RWPE1 (cell line): ENCODE data around the gene SUPT20H.
A peak's percentile ranks its signal among the peaks of the same experiment; 100 is the strongest.

ENCODE experiments used
- CTCF ChIA-PET: fragments of 350-600 bp; sonication (Branson Sonifier 250); formaldehyde crosslinking; extraction: SDS; loops from one replicate; lab custom pipeline; 2021; lab: Yijun Ruan, JAX
- POLR2A ChIA-PET: fragments of 400-600 bp; formaldehyde crosslinking; extraction: SDS; loops from one replicate; lab custom pipeline; 2020; ENCODE audit warnings: antibody characterized with exemption; ENCODE audit not compliant: low non-redundant PET; lab: Yijun Ruan, JAX
- DNase-seq: peaks from one replicate; pipeline ENCODE4 v3.0.0; 2012; ENCODE audit warnings: low spot score
- H3K27ac ChIP-seq: fragments of 450-650 bp; 2 replicates; pipeline ENCODE4 v1.5.1; 2017
- TF ChIP-seq, protein P1 (sequence below): fragments of 450-650 bp; conservative IDR thresholded peaks from 2 replicates; pipeline ENCODE4 v1.5.1; 2017; ENCODE audit warnings: low read depth, mild to moderate bottlenecking

The SUPT20H gene

GRCh38 chr13:37074703-37075102, 15.2 kb upstream of the SUPT20H start:
- TF ChIP-seq, protein P1, sequence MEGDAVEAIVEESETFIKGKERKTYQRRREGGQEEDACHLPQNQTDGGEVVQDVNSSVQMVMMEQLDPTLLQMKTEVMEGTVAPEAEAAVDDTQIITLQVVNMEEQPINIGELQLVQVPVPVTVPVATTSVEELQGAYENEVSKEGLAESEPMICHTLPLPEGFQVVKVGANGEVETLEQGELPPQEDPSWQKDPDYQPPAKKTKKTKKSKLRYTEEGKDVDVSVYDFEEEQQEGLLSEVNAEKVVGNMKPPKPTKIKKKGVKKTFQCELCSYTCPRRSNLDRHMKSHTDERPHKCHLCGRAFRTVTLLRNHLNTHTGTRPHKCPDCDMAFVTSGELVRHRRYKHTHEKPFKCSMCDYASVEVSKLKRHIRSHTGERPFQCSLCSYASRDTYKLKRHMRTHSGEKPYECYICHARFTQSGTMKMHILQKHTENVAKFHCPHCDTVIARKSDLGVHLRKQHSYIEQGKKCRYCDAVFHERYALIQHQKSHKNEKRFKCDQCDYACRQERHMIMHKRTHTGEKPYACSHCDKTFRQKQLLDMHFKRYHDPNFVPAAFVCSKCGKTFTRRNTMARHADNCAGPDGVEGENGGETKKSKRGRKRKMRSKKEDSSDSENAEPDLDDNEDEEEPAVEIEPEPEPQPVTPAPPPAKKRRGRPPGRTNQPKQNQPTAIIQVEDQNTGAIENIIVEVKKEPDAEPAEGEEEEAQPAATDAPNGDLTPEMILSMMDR, result peak; percentile 59
- ChIA-PET CTCF (no interaction called here), POLR2A (no interaction called here)
- H3K27ac ChIP-seq, result no peak overlapping the region
- DNase-seq, result peak; percentile 14

- no peak overlapping the region for H3K27ac ChIP-seq
- no peak for DNase-seq
- TF ChIP-seq, protein P1, result no peak
- CTCF ChIA-PET, result no interaction called here
- POLR2A ChIA-PET, result no interaction called here
These were observed 12.5 kb upstream of the SUPT20H start for GRCh38 chr13:37072024-37072423.

- DNase-seq, result no peak
- TF ChIP-seq, protein P1, result no peak
- H3K27ac ChIP-seq, result no peak overlapping the region
- ChIA-PET POLR2A (no interaction called here), CTCF (interaction anchor here (0.6 to 0.7 kb wide), 3 partner anchors 12 to 461 kb away, joined by 3 to 5 read pairs (median 3); no protein-coding TSS in a partner anchor)
These were observed 11.5 kb upstream of the SUPT20H start for GRCh38 chr13:37070956-37071355.

- TF ChIP-seq, protein P1, result no peak
- no peak for DNase-seq
- POLR2A ChIA-PET, result no interaction called here
- CTCF ChIA-PET, result interaction anchor here (0.7 to 1.0 kb wide), 2 partner anchors 11 to 788 kb away, joined by 3 to 5 read pairs; no protein-coding TSS in a partner anchor
- H3K27ac ChIP-seq, result no peak overlapping the region
These were observed 10.7 kb upstream of the SUPT20H start for GRCh38 chr13:37070145-37070695.

- POLR2A ChIA-PET, result interaction anchor here (0.6 kb wide), 1 partner anchor 1383 kb away, joined by 3 read pairs; no protein-coding TSS in a partner anchor
- TF ChIP-seq, protein P1, result no peak
- no peak overlapping the region for H3K27ac ChIP-seq
- CTCF ChIA-PET, result interaction anchor here (1.0 kb wide), 1 partner anchor 787 kb away, joined by 5 read pairs; no protein-coding TSS in a partner anchor
- no peak for DNase-seq
These were observed 10.2 kb upstream of the SUPT20H start for GRCh38 chr13:37069597-37070103.

- TF ChIP-seq, protein P1, result no peak
- ChIA-PET CTCF (interaction anchor here (0.6 kb wide), 1 partner anchor 115 kb away, joined by 4 read pairs; no protein-coding TSS in a partner anchor), POLR2A (interaction anchor here (0.6 kb wide), 1 partner anchor 1384 kb away, joined by 3 read pairs; no protein-coding TSS in a partner anchor)
- no peak for DNase-seq
- H3K27ac ChIP-seq, result no peak overlapping the region
These were observed 9.5 kb upstream of the SUPT20H start for GRCh38 chr13:37068962-37069361.
